ENCODE measurements around the gene SLC6A18. TPM values are rescaled to one million over a fixed set of nuclear protein-coding genes. Genes with fewer than 3 reads are reported as not detected.

The SLC6A18 gene
- total RNA-seq, 1 donor from 2014 or later: not detected

DNA sequence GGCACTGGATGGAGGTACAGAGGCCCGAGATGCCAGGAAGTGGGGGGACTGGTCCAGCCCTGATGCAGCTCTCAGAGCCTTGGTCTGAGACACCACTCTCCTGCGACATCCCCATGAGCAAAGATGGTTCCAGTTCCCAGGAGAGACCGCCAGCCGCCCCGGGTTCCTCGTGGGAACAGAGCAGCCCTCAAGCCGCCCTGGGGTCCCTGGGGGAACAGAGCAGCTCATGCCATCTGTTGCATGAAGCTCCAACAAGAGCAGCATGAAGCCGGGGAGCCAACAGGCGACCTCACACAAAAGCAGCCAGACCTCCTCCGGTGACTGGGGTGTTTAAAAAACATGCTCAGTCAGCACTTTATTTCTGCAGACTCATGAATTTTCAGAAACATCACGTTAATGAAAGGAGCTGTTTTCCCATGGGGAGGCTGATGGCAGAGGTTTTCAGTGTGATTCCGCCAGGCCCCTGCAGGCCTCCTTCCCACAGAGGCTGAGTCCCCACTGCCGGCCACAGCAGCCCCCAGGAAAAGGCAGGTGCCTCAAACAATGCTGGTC, 6.2 kb downstream of the SLC6A18 start:
- H3K27ac ChIP-seq (replicated peaks): no peak overlapping the region
- no peak for DNase-seq
- no peaks in the 10 kb centered on the region for H3K4me1 ChIP-seq
- TF ChIP-seq, protein P1, sequence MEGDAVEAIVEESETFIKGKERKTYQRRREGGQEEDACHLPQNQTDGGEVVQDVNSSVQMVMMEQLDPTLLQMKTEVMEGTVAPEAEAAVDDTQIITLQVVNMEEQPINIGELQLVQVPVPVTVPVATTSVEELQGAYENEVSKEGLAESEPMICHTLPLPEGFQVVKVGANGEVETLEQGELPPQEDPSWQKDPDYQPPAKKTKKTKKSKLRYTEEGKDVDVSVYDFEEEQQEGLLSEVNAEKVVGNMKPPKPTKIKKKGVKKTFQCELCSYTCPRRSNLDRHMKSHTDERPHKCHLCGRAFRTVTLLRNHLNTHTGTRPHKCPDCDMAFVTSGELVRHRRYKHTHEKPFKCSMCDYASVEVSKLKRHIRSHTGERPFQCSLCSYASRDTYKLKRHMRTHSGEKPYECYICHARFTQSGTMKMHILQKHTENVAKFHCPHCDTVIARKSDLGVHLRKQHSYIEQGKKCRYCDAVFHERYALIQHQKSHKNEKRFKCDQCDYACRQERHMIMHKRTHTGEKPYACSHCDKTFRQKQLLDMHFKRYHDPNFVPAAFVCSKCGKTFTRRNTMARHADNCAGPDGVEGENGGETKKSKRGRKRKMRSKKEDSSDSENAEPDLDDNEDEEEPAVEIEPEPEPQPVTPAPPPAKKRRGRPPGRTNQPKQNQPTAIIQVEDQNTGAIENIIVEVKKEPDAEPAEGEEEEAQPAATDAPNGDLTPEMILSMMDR (IDR thresholded peaks at IDR 0.05; ENCODE audit: borderline replicate concordance): no peak
- H3K27me3 ChIP-seq (ENCODE audit: low read depth): peaks cover 60% of the 10 kb centered on the region
- intact Hi-C loops (cut with micrococcal nuclease): no loop called here
- H3K9me3 ChIP-seq (replicated peaks): peaks cover 20% of the 10 kb centered on the region
- H3K36me3 ChIP-seq: no peaks in the 10 kb centered on the region
- no peak overlapping the region for H3K4me3 ChIP-seq

DNA sequence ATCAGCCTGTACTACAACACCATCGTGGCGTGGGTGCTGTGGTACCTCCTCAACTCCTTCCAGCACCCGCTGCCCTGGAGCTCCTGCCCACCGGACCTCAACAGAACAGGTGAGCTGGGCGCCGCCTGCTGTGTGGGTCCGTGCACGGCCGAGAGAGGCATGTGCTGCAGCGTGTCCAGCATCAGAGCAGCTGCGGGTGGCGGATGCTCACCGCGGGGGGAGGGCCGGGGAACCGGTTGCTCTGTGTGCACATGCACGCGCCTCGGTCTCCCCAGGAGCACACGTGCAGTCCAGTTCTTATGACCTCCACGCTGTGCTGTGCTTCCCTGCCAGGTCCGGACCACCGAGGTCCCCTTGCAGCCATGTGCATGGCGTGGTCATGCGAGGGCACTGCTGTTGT, 7.6 kb downstream of the SLC6A18 start:
- DNase-seq: no peak
- Histone ChIP-seq H3K4me3 (no peak overlapping the region), H3K27ac (replicated peaks) (no peak overlapping the region), H3K9me3 (replicated peaks) (peaks cover 24% of the 10 kb centered on the region), H3K27me3 (ENCODE audit: low read depth) (peaks cover 63% of the 10 kb centered on the region), H3K4me1 (no peaks in the 10 kb centered on the region), H3K36me3 (no peaks in the 10 kb centered on the region)
- TF ChIP-seq, protein P1 (IDR thresholded peaks at IDR 0.05; ENCODE audit: borderline replicate concordance): no peak
- intact Hi-C loops (cut with micrococcal nuclease): no loop called here

DNA sequence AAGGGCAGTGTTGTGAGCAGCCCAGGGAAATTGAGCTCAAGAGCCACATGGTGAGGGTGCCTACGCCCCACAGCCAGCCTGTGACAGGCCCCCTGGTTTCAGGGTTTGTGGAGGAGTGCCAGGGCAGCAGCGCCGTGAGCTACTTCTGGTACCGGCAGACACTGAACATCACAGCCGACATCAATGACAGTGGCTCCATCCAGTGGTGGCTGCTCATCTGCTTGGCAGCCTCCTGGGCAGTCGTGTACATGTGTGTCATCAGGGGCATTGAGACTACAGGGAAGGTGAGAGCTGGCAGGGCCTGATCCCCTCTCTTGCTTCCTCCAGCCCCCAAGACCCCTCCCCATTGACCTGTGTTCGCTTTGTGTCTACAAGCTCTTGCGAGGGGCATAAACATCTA, 10.2 kb downstream of the SLC6A18 start:
- DNase-seq: no peak
- intact Hi-C loops (cut with micrococcal nuclease): no loop called here
- Histone ChIP-seq H3K4me3 (no peak overlapping the region), H3K4me1 (no peaks in the 10 kb centered on the region), H3K27ac (replicated peaks) (no peak overlapping the region), H3K27me3 (ENCODE audit: low read depth) (peaks cover 46% of the 10 kb centered on the region), H3K36me3 (no peaks in the 10 kb centered on the region), H3K9me3 (replicated peaks) (peaks cover 24% of the 10 kb centered on the region)
- TF ChIP-seq, protein P1 (IDR thresholded peaks at IDR 0.05; ENCODE audit: borderline replicate concordance): no peak

DNA sequence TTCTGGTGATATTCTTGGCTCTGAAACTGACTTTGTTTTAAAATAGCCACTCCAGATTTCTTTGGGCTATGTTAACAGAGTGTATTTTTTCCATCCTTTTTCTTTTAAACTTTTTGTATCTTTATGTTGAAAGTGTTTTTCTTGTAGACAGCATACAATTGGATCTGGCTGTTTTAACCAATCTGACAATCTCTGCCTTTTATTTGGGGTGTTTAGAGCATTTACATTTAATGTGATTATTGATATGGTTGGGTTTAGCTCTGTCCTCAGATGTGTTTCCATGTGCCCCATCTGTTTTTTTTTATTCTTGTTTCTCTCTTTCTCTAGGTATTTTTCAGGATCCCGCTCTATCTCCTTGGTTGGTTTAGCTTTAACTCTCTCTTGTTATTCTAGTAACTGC, 10.7 kb downstream of the SLC6A18 start:
- H3K9me3 ChIP-seq (replicated peaks): peaks cover 24% of the 10 kb centered on the region
- no peaks in the 10 kb centered on the region for H3K36me3 ChIP-seq
- DNase-seq: no peak
- H3K4me1 ChIP-seq: no peaks in the 10 kb centered on the region
- peaks cover 41% of the 10 kb centered on the region for H3K27me3 ChIP-seq (ENCODE audit: low read depth)
- no peak overlapping the region for H3K27ac ChIP-seq (replicated peaks)
- intact Hi-C loops (cut with micrococcal nuclease): no loop called here
- TF ChIP-seq, protein P1 (IDR thresholded peaks at IDR 0.05; ENCODE audit: borderline replicate concordance): no peak
- H3K4me3 ChIP-seq: no peak overlapping the region

DNA sequence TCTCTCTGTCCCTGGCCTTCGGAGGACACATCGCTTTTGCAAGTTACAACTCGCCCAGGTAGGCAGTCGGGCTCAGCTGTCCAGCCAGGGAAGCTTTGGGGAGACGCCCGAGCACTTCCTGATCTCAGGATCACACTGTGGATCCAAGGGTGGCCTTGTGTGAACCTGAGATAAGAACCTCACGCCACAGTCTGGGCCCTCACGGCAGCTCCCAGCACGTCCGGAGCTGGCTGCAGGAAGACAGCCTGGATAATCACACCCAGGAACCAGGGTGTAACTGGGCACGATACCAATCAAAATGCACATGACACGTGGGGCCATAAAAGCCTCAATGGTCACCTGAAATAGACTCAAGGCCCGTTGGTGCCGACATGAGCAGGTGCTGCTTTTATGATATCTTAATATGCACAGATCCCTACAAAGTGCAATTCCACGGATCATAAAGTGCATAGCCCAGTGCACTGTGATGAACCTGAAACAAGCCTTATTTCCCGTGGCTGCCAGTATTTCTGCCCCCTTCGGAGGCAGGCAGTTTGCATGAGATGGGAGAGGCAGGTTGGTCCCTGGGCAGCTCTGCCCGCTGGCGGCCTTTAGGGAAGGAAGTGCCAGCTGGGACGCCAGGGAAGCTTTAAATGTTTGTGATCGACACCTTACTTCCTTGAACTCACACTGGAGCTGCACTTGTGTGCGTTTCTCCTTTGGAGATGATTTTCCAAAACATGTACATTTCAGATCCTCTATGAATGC, 14.5 kb downstream of the SLC6A18 start:
- Histone ChIP-seq H3K4me1 (no peaks in the 10 kb centered on the region), H3K9me3 (replicated peaks) (peaks cover 21% of the 10 kb centered on the region), H3K27ac (replicated peaks) (no peak overlapping the region), H3K4me3 (no peak overlapping the region), H3K36me3 (no peaks in the 10 kb centered on the region), H3K27me3 (ENCODE audit: low read depth) (peaks cover 49% of the 10 kb centered on the region)
- no peak for DNase-seq
- intact Hi-C loops (cut with micrococcal nuclease): no loop called here
- TF ChIP-seq, protein P1 (IDR thresholded peaks at IDR 0.05; ENCODE audit: borderline replicate concordance): no peak
